ENCODE results near the gene NR1H2.
"Not testable (repeated sequence)": the region's sequence is repeated elsewhere in the genome, so short reads cannot be mapped to it uniquely, and the experiment has no call there.

Gene NR1H2

GRCh38 chr19:50383001-50383851, 7.0 kb downstream of the NR1H2 start:
- DNase-seq (ENCODE audit: insufficient read length) (no peak), FAIRE-seq (no peak)
- TF ChIP-seq TAF1 (IDR thresholded peaks at IDR 0.05; ENCODE audit: borderline replicate concordance, low read depth, low read length) (no peak), POLR2AphosphoS5 (IDR thresholded peaks at IDR 0.05; ENCODE audit: low read depth, low read length) (no peak; the same call in 1 of the 2 replicates), POLR2A (IDR thresholded peaks at IDR 0.05; ENCODE audit: low read depth, low read length) (no peak)

DNA sequence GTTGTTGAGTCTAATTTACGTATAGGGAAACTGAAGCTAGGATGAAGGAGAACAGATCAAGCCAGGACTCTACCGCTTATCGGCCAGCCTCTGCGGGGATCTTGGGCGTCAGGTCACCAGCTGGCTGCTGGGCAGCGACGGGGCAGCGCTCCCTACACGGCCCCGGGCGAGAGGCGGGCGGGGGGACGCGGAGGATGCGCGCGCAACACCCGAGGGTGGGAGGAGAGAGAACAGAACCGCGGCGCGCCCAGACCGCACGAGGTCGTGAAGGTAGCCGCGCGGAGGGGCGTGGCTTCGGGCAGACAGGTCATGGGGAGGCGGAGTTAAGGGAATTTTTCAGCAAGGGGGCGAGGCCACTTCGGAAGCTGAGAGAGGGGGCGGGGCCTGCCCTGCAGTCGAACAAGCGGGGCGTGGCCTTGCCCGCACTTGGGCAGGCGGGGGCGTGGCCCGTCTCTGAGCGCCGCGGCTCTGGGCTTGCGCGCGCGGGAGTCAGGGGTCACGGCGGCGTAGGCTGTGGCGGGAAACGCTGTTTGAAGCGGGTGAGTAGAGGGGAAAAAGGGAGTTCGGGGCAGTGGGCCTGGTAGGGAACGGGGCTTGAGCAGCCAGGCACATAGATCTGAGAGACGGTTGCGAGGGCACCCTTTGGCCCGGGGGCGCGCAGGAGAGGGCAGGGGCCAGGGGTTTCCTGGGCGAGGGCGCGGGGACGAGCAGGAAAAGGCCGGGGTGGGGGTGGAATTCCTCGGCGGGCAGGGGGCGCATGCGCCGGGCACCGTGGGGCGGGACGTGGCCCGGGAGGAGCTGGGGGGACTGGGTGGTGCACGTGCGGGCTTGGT, 7.8 kb downstream of the NR1H2 start, which contains the start of gene POLD1:
POLD1 (plus strand) TSS at position 496 of the 833 bp plus-strand sequence. CDS start 14,505 bp downstream, outside the sequence.
- peak; percentile 99 for FAIRE-seq
- peak; percentile 64 for TF ChIP-seq POLR2AphosphoS5 (IDR thresholded peaks at IDR 0.05; ENCODE audit: low read depth, low read length)
- no peak for TF ChIP-seq TAF1 (IDR thresholded peaks at IDR 0.05; ENCODE audit: borderline replicate concordance, low read depth, low read length)
- TF ChIP-seq POLR2A (IDR thresholded peaks at IDR 0.05; ENCODE audit: low read depth, low read length) = peak; percentile 69; the same call in 1 of the 2 replicates
- DNase-seq (ENCODE audit: insufficient read length) = peak; percentile 100

DNA sequence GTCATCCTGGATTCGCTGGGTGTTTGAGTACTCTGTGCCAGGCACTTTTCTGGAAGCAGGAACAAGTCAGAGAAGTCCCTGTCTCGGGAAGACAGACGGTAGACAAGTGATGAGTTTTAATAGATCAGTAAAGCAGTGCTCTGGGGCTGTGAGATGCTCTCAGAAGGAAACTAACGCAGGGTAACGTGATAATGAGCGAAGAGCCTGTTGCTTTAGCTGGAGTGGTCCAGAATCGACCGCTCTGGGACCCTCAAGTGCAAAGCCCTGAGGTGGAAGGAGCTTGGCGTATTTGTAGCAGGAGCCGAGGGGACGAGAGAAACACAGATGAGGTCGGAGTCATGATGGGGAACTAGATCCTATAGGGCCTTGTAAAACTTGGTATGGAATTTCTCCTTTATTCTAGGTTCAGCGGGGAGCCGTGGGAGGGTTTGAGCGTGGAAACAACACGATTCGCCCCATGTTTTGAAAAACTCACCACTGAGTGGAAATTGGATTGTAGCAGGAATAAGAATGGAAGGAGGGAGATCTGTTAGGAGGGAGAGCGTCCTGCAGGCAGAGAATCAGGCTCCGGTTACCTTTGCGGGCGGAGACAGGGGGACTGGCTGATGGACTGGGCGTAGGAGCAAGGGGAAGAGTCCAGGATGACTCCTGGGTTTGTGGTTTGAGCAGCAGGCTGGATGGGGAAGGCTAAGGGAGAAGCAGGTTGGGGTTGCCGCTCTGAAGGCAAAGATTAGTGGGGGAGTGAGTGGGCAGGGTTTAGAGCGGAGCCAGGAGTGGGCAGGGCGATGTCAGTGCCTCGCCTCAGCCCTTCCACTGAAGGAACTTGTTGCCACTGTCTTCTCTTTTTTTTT, 8.7 kb downstream of the NR1H2 start:
- DNase-seq (ENCODE audit: insufficient read length) (no peak), FAIRE-seq (no peak)
- TF ChIP-seq POLR2AphosphoS5 (IDR thresholded peaks at IDR 0.05; ENCODE audit: low read depth, low read length) = no peak
- no peak for TF ChIP-seq POLR2A (IDR thresholded peaks at IDR 0.05; ENCODE audit: low read depth, low read length)
- no peak for TF ChIP-seq TAF1 (IDR thresholded peaks at IDR 0.05; ENCODE audit: borderline replicate concordance, low read depth, low read length)

- TF ChIP-seq POLR2A (IDR thresholded peaks at IDR 0.05; ENCODE audit: low read depth, low read length) (no peak), POLR2AphosphoS5 (IDR thresholded peaks at IDR 0.05; ENCODE audit: low read depth, low read length) (no peak), TAF1 (IDR thresholded peaks at IDR 0.05; ENCODE audit: borderline replicate concordance, low read depth, low read length) (no peak)
- DNase-seq (ENCODE audit: insufficient read length) (no peak), FAIRE-seq (no peak)
These were observed 11.1 kb downstream of the NR1H2 start for GRCh38 chr19:50387176-50387867.

- no peak for TF ChIP-seq POLR2A (IDR thresholded peaks at IDR 0.05; ENCODE audit: low read depth, low read length)
- TF ChIP-seq TAF1 (IDR thresholded peaks at IDR 0.05; ENCODE audit: borderline replicate concordance, low read depth, low read length) = no peak
- no peak for FAIRE-seq
- no peak for DNase-seq (ENCODE audit: insufficient read length)
These were observed 11.6 kb downstream of the NR1H2 start for GRCh38 chr19:50387868-50388245.

DNA sequence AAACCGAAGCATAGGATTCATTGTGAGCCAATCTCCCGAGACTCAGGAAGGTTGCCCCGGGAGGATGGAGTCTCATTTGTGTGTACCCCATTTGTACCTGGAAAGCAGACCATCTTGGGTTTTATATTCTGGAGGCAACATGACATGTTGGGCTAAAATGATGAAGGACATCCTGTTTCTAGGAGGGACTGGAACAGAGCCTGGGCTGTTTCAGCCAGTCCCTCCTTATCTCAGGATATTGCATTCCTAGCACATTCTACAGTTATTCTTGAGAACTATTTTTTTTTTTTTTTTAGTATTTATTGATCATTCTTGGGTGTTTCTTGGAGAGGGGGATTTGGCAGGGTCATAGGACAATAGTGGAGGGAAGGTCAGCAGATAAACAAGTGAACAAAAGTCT, 14.0 kb downstream of the NR1H2 start:
- not testable (repeated sequence) for FAIRE-seq; DNase-seq (ENCODE audit: insufficient read length)

DNA sequence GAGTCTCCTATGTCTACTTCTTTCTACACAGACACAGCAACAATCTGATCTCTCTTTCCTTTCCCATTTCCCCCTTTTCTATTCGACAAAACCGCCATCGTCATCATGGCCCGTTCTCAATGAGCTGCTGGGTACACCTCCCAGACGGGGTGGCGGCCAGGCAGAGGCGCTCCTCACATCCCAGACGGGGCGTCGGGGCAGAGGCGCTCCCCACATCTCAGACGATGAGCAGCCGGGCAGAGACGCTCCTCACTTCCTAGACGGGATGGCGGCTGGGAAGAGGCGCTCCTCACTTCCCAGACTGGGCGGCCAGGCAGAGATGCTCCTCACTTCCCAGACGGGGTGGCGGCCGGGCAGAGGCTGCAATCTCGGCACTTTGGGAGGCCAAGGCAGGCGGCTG, 14.7 kb downstream of the NR1H2 start:
- not testable (repeated sequence) for FAIRE-seq; DNase-seq (ENCODE audit: insufficient read length)

DNA sequence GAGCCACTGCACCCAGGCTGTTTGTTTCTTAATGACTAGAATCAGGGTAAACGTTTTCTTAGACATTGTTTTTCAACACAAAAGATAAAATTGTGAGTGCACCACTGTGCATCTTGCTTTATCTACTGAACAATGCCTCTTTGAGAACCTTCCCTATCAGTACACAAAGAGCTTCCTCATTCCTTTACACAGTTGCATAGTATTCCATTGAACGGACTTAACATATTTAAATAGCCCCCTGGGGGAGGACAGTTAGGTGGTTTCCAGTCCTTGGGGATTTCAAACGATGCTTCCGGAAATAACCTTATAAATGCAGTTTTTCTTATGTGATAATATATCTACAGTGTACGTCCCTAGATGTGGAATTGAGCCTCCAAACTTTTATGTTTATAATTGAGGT, 16.5 kb downstream of the NR1H2 start:
- no peak for DNase-seq (ENCODE audit: insufficient read length)
- no peak for TF ChIP-seq POLR2A (IDR thresholded peaks at IDR 0.05; ENCODE audit: low read depth, low read length)
- TF ChIP-seq TAF1 (IDR thresholded peaks at IDR 0.05; ENCODE audit: borderline replicate concordance, low read depth, low read length) = no peak
- no peak for TF ChIP-seq POLR2AphosphoS5 (IDR thresholded peaks at IDR 0.05; ENCODE audit: low read depth, low read length)
- no peak for FAIRE-seq

DNA sequence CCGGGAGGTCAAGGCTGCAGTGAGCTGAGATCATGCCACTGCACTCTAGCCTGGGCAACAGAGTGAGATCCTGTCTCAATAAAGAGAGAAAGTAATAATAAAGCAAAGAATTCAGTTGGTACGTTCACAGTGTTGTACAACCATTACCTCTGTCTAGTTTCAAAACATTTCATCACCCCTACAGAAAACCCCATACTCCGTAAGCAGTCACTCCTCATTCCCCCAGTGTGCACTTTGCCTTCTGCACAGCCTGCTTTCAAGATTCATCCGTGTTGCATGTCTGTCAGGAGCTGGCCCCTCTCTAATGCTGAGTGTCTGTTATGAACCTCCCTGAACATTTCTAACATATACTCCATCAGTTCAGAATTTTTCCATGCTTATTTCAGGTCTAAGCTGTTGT, 17.3 kb downstream of the NR1H2 start:
- TF ChIP-seq POLR2A (IDR thresholded peaks at IDR 0.05; ENCODE audit: low read depth, low read length) = no peak
- no peak for TF ChIP-seq TAF1 (IDR thresholded peaks at IDR 0.05; ENCODE audit: borderline replicate concordance, low read depth, low read length)
- no peak for TF ChIP-seq POLR2AphosphoS5 (IDR thresholded peaks at IDR 0.05; ENCODE audit: low read depth, low read length)
- FAIRE-seq (no peak), DNase-seq (ENCODE audit: insufficient read length) (no peak)

GRCh38 chr19:50394017-50394416, 17.8 kb downstream of the NR1H2 start:
- FAIRE-seq (no peak), DNase-seq (ENCODE audit: insufficient read length) (no peak)
- TF ChIP-seq TAF1 (IDR thresholded peaks at IDR 0.05; ENCODE audit: borderline replicate concordance, low read depth, low read length) = no peak

Measured in GM12892 (cell line).